H9 (cell line): Measurements from ENCODE around the gene IRX5. TPM values are rescaled to one million over a fixed set of nuclear protein-coding genes. Genes with fewer than 3 reads are reported as not detected.

Source experiments
- DNase-seq: peaks from one replicate; pipeline ENCODE4 v3.0.0-alpha.2; 2017
- H2AFZ ChIP-seq: one replicate; pipeline ENCODE4 v1.6.1; 2013; ENCODE audit warnings: mild to moderate bottlenecking, low read length, control low read depth, moderate library complexity
- H2AK5ac ChIP-seq: 2 replicates; pipeline ENCODE4 v1.6.1; 2013; ENCODE audit warnings: low read length, control low read depth, mixed read lengths; ENCODE audit not compliant: insufficient read length
- H2BK120ac ChIP-seq: one replicate; pipeline ENCODE4 v1.6.1; 2013; ENCODE audit warnings: low read depth, mild to moderate bottlenecking, low read length, control low read depth, inconsistent platforms; ENCODE audit not compliant: poor library complexity, severe bottlenecking
- H2BK12ac ChIP-seq: 2 replicates; pipeline ENCODE4 v1.6.1; 2013; ENCODE audit warnings: low read length, control low read depth, mixed read lengths, low read depth; ENCODE audit not compliant: insufficient read length
- H2BK15ac ChIP-seq: 2 replicates; pipeline ENCODE4 v1.6.1; 2013; ENCODE audit warnings: low read depth, low read length, control low read depth
- H2BK20ac ChIP-seq: one replicate; pipeline ENCODE4 v1.6.1; 2013; ENCODE audit warnings: low read depth, mild to moderate bottlenecking, low read length, control low read depth, inconsistent platforms; ENCODE audit not compliant: poor library complexity, severe bottlenecking
- H2BK5ac ChIP-seq: 2 replicates; pipeline ENCODE4 v1.6.1; 2013; ENCODE audit warnings: low read length, control low read depth, mixed read lengths; ENCODE audit not compliant: insufficient read length
- H3K14ac ChIP-seq: 2 replicates; pipeline ENCODE4 v1.6.1; 2013; ENCODE audit warnings: low read length, control low read depth; ENCODE audit not compliant: insufficient read depth
- H3K18ac ChIP-seq: 2 replicates; pipeline ENCODE4 v1.6.1; 2013; ENCODE audit warnings: low read depth, mild to moderate bottlenecking, mixed read lengths, low read length, control low read depth; ENCODE audit not compliant: insufficient read length
- H3K23ac ChIP-seq: 2 replicates; pipeline ENCODE4 v1.6.1; 2013; ENCODE audit warnings: low read length, control low read depth, mixed read lengths, low read depth; ENCODE audit not compliant: insufficient read length
- H3K23me2 ChIP-seq: 2 replicates; pipeline ENCODE4 v1.6.1; 2013; ENCODE audit warnings: low read depth, mild to moderate bottlenecking, mixed read lengths, low read length, control low read depth; ENCODE audit not compliant: insufficient read length, poor library complexity, severe bottlenecking
- H3K27ac ChIP-seq: 2 replicates; pipeline ENCODE4 v1.5.1; 2013; ENCODE audit warnings: low read length, control low read depth, mixed read lengths, low read depth; ENCODE audit not compliant: insufficient read length
- H3K27me3 ChIP-seq: 2 replicates; pipeline ENCODE4 v1.6.1; 2013; ENCODE audit warnings: low read length, control low read depth, inconsistent platforms; ENCODE audit not compliant: insufficient read depth
- H3K4ac ChIP-seq: 2 replicates; pipeline ENCODE4 v1.6.1; 2013; ENCODE audit warnings: low read depth, mild to moderate bottlenecking, control low read depth, inconsistent platforms, low read length, moderate library complexity
- H3K4me1 ChIP-seq: 2 replicates; pipeline ENCODE4 v1.6.1; 2013; ENCODE audit warnings: low read length, control low read depth, inconsistent platforms; ENCODE audit not compliant: insufficient read depth
- H3K4me2 ChIP-seq: 2 replicates; pipeline ENCODE4 v1.6.1; 2013; ENCODE audit warnings: low read length, control low read depth, mixed read lengths; ENCODE audit not compliant: insufficient read length, insufficient read depth
- H3K56ac ChIP-seq: 2 replicates; pipeline ENCODE4 v1.6.1; 2013; ENCODE audit warnings: low read depth, mild to moderate bottlenecking, mixed read lengths, low read length, control low read depth; ENCODE audit not compliant: insufficient read length
- H3K79me1 ChIP-seq: 2 replicates; pipeline ENCODE4 v1.6.1; 2013; ENCODE audit warnings: low read depth, mild to moderate bottlenecking, moderate library complexity, low read length, control low read depth, inconsistent platforms; ENCODE audit not compliant: insufficient read depth, poor library complexity, severe bottlenecking
- H3K79me2 ChIP-seq: 2 replicates; pipeline ENCODE4 v1.6.1; 2013; ENCODE audit warnings: low read length, control low read depth, inconsistent platforms; ENCODE audit not compliant: insufficient read depth
- H3K9ac ChIP-seq: 2 replicates; pipeline ENCODE4 v1.6.1; 2013; ENCODE audit warnings: low read length, control low read depth, mixed read lengths; ENCODE audit not compliant: insufficient read length; ENCODE audit errors: extremely low read depth
- H3K9me3 ChIP-seq: one replicate; pipeline ENCODE4 v1.6.1; 2013; ENCODE audit warnings: low read depth, low read length, inconsistent platforms; ENCODE audit not compliant: control insufficient read depth
- H3T11ph ChIP-seq: one replicate; pipeline ENCODE4 v1.6.1; 2013; ENCODE audit warnings: mild to moderate bottlenecking, low read length, control low read depth, inconsistent platforms
- H4K20me1 ChIP-seq: one replicate; pipeline ENCODE4 v1.6.1; 2013; ENCODE audit not compliant: control insufficient read depth, insufficient read length, insufficient read depth
- H4K5ac ChIP-seq: 2 replicates; pipeline ENCODE4 v1.6.1; 2013; ENCODE audit warnings: low read depth, mild to moderate bottlenecking, mixed read lengths, low read length, control low read depth; ENCODE audit not compliant: insufficient read length
- H4K8ac ChIP-seq: replicated peaks from 2 replicates; pipeline ENCODE4 v1.6.1; 2013; ENCODE audit warnings: low read length, control low read depth, mixed read lengths, low read depth; ENCODE audit not compliant: insufficient read length
- H4K91ac ChIP-seq: 2 replicates; pipeline ENCODE4 v1.6.1; 2013; ENCODE audit warnings: low read depth, mild to moderate bottlenecking, moderate library complexity, mixed read lengths, low read length, control low read depth; ENCODE audit not compliant: insufficient read length
- H3K27ac Mint-ChIP-seq, 3 experiments: 2 replicates in 2 of 3; 3 replicates in 1 of 3; pipeline ENCODE4 v1.8.0; 2020 to 2021; ENCODE audit warnings: mixed read lengths in 3 of 3, mild to moderate bottlenecking in 1 of 3, moderate library complexity in 1 of 3
- H3K27me3 Mint-ChIP-seq: 2 replicates; pipeline ENCODE4 v1.8.0; 2021; ENCODE audit warnings: low read depth, mild to moderate bottlenecking, moderate library complexity, mixed read lengths
- H3K36me3 Mint-ChIP-seq, 3 experiments: 2 replicates in 2 of 3; 3 replicates in 1 of 3; pipeline ENCODE4 v1.8.0; 2020 to 2021; ENCODE audit warnings: low read depth in 3 of 3, mixed read lengths in 3 of 3; ENCODE audit not compliant: insufficient read depth in 1 of 3
- H3K4me1 Mint-ChIP-seq, 2 experiments: 2 replicates each; pipeline ENCODE4 v1.8.0; 2020; ENCODE audit warnings: mixed read lengths in 2 of 2
- H3K4me3 Mint-ChIP-seq, 2 experiments: 2 replicates in 1 of 2; 3 replicates in 1 of 2; pipeline ENCODE4 v1.8.0; 2020 to 2021; ENCODE audit warnings: mild to moderate bottlenecking in 2 of 2, mixed read lengths in 2 of 2, moderate library complexity in 1 of 2
- H3K9me3 Mint-ChIP-seq, 2 experiments: 2 replicates in 1 of 2; 3 replicates in 1 of 2; pipeline ENCODE4 v1.8.0; 2020; ENCODE audit warnings: mild to moderate bottlenecking in 2 of 2, mixed read lengths in 2 of 2, moderate library complexity in 1 of 2
- CTCF ChIP-seq: fragments of 200-600 bp; sonication (generic); conservative IDR thresholded peaks from 3 replicates; pipeline ENCODE4 v1.8.0; 2021; ENCODE audit warnings: antibody characterized with exemption, mild to moderate bottlenecking
- WGBS: extraction: QIAGEN DNeasy Blood & Tissue Kit; methylation state at CpG from one replicate; pipeline ENCODE4 v1.1.7; 2013; ENCODE audit warnings: missing lambda C conversion rate, low lambda C conversion rate, mixed read lengths; ENCODE audit not compliant: insufficient read length; ENCODE audit errors: extremely low coverage; 5-methylcytosine and 5-hydroxymethylcytosine counted together
- total RNA-seq: library from RNA; stranded (reverse); gene quantifications from 2 replicates; pipeline ENCODE4 v1.2.1, GENCODE V29; 2021

IRX5 gene
- total RNA-seq, 1 experiment from 2014 or later = 0.59 TPM

DNA sequence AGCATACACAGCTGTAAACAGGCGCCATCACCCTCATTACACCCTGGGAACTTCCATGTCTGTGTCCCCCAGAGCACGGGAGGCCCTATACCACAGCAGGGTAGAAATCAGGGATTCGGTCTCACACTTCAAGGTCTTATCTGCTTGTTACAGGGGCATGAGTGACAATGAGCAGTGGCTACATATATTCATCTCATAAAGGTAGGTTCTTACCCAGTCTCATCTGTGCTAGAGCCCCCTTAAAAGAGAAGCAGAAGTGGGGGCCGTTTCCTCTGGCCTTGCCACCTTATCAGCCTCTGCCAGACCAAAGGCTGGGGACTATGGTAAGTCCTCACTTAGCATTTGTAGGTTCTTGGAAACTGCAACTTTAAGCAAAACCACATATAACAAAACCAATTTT is 46.5 kb downstream of the IRX5 start:
- no peak overlapping the region for H2BK15ac ChIP-seq
- H2BK12ac ChIP-seq = no peak overlapping the region
- no peak overlapping the region for H3K27ac ChIP-seq
- H3K4me1 Mint-ChIP-seq = peaks cover 3% of the 10 kb centered on the region in 2 experiments; a peak in 2 of 4 replicates
- no peaks in the 10 kb centered on the region for H4K20me1 ChIP-seq
- H2AK5ac ChIP-seq = no peak overlapping the region
- H3T11ph ChIP-seq = no peak overlapping the region
- H3K27me3 ChIP-seq = no peaks in the 10 kb centered on the region; the same call in 1 of the 2 replicates
- no peak for DNase-seq
- H2BK20ac ChIP-seq = no peak overlapping the region
- H4K5ac ChIP-seq = no peak overlapping the region
- H2AFZ ChIP-seq = no peak overlapping the region
- H3K4me2 ChIP-seq = no peak overlapping the region
- no peaks in the 10 kb centered on the region for H3K4me1 ChIP-seq
- H3K23ac ChIP-seq = no peak overlapping the region
- no peak overlapping the region for H3K27ac Mint-ChIP-seq
- no peak overlapping the region for H2BK120ac ChIP-seq
- no peak overlapping the region for H3K18ac ChIP-seq
- no peak overlapping the region for H4K91ac ChIP-seq
- H3K56ac ChIP-seq = no peak overlapping the region
- WGBS = no CpG with 5 or more reads among the region's 4 CpGs
- no peak overlapping the region for H3K4ac ChIP-seq
- H3K36me3 Mint-ChIP-seq = no peaks in the 10 kb centered on the region; a peak in 1 of 7 replicates
- H3K79me1 ChIP-seq = no peaks in the 10 kb centered on the region
- TF ChIP-seq CTCF = no peak
- H3K79me2 ChIP-seq = no peaks in the 10 kb centered on the region
- H3K27me3 Mint-ChIP-seq = peaks cover 7% of the 10 kb centered on the region
- H3K9me3 ChIP-seq = no peaks in the 10 kb centered on the region
- H2BK5ac ChIP-seq = no peak overlapping the region
- no peak overlapping the region for H3K4me3 Mint-ChIP-seq
- H3K9me3 Mint-ChIP-seq = no peaks in the 10 kb centered on the region; a peak in 1 of 5 replicates
- H3K23me2 ChIP-seq = no peaks in the 10 kb centered on the region
- no peak overlapping the region for H3K14ac ChIP-seq
- no peak overlapping the region for H4K8ac ChIP-seq
- no peak overlapping the region for H3K9ac ChIP-seq
